HG02610 (cell line): ENCODE results near the gene PPP1R10.

ENCODE experiments used
- ATAC-seq: cut with Tn5 transposase; IDR thresholded peaks from one replicate; pipeline ENCODE4 v1.9.1; 2021; ENCODE audit warnings: mild to moderate bottlenecking, moderate library complexity; ENCODE audit not compliant: unreplicated experiment

Gene PPP1R10

GRCh38 chr6:30557683-30557981 is 59.4 kb downstream of the PPP1R10 start:
- ATAC-seq: no peak

- ATAC-seq: peak; percentile 48
Measured at GRCh38 chr6:30556906-30557682, 59.9 kb downstream of the PPP1R10 start, which contains the start of gene PRR3. PRR3 (plus strand) TSS chr6:30557295; CDS start chr6:30557345, 50 bp downstream.

GRCh38 chr6:30556066-30556905 is 60.8 kb downstream of the PPP1R10 start, which contains the start of gene GNL1:
GNL1 (minus strand) TSS chr6:30556489; CDS start chr6:30556203, 286 bp downstream.
- peak; percentile 76 for ATAC-seq

DNA sequence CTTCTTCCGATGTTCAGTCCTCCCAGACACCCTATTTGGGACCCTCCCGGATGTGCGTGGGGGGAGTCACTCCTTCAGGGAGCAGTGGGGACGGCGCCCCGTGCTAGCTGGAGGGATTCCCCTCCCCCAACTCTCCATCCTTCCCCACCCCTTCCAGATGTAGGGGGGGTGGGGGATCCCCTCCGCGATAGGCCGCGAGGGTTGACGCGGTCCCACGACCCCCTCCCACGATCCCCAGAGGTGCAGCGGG is 61.3 kb downstream of the PPP1R10 start:
- ATAC-seq: peak; percentile 1

DNA sequence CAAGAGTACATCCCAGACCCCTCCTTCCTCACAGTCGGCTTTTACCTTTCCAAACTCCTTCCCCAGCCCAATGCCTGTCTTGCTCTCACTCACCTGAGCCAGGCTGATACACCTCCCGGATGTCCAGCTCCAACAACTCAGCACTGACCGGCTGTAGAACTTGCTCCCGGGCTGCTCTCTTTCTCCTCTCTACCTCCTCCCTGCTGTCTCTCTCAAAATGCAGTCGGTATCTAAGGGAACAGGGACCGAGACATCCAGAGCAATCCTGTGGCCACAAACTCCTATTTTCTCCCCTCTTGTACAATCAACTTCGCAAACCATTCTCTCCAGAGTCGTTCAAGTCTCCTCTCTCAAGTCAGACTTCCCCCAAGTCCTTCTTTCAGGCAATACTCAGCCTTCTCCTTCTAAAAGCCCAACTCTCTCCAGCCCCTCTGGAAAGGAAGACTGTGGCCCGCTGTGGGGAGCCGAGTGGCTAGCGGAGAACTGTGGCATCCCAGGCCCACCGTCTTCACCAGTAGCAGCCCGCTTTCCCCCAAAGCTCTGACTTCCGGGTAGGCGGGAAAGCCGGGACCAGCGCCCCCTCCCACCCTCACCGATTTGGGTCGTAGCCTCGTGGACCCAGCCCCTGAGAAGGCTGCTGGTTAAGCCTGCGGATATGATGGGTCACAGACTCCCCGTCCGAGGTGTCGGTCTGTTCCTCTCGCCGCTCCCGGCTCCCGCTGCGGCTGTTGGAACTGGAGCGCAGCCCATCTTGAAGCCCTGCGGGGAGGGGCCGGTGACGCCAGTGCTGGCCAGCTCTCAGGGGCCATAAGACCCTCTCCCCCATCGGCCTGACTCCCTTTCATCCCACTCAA is 61.9 kb downstream of the PPP1R10 start:
- ATAC-seq: no peak

GRCh38 chr6:30554404-30554803 is 62.6 kb downstream of the PPP1R10 start:
- no peak for ATAC-seq
